Measurements from ENCODE around the gene MCEMP1. TPM values are rescaled to one million over a fixed set of nuclear protein-coding genes. Genes with fewer than 3 reads are reported as not detected.
A peak's percentile ranks its signal among the peaks of the same experiment; 100 is the strongest.

MCEMP1 gene
- total RNA-seq, 1 experiment from 2014 or later = 0.44 TPM

DNA sequence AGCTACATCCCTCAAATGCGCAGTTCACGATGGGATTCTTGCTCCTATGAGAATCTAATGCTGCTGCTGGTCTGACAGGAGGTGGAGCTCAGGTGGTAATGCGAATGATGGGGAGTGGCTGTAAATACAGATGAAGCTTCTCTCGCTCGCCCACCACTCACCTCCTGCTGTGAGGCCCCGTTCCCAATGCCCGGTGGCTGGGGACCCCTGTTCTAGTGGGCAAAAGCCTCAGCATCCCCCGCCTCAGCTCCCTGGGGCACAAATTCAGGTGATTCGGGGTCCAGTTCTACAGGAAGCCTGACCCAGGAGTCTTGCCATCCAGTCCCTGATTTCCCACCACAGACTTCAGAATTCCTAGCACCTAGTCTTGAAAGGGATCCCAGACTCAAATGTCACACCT, 4.4 kb upstream of the MCEMP1 start:
- intact Hi-C loops (cut with micrococcal nuclease) = no loop called here
- Mint-ChIP-seq H3K36me3 (ENCODE audit: insufficient read depth, unreplicated experiment) (no peaks in the 10 kb centered on the region), H3K27ac (ENCODE audit: low read depth, unreplicated experiment) (no peak overlapping the region), H3K9me3 (ENCODE audit: unreplicated experiment) (no peaks in the 10 kb centered on the region), H3K4me1 (ENCODE audit: insufficient read depth, unreplicated experiment) (no peaks in the 10 kb centered on the region), H3K4me3 (ENCODE audit: unreplicated experiment) (no peak overlapping the region), H3K27me3 (ENCODE audit: insufficient read depth, unreplicated experiment) (peaks cover 22% of the 10 kb centered on the region)
- no TSS peak for BruUV-seq (replicated peaks)
- CTCF ChIA-PET = no interaction called here
- POLR2A ChIA-PET = no interaction called here
- TF ChIP-seq, protein P1, sequence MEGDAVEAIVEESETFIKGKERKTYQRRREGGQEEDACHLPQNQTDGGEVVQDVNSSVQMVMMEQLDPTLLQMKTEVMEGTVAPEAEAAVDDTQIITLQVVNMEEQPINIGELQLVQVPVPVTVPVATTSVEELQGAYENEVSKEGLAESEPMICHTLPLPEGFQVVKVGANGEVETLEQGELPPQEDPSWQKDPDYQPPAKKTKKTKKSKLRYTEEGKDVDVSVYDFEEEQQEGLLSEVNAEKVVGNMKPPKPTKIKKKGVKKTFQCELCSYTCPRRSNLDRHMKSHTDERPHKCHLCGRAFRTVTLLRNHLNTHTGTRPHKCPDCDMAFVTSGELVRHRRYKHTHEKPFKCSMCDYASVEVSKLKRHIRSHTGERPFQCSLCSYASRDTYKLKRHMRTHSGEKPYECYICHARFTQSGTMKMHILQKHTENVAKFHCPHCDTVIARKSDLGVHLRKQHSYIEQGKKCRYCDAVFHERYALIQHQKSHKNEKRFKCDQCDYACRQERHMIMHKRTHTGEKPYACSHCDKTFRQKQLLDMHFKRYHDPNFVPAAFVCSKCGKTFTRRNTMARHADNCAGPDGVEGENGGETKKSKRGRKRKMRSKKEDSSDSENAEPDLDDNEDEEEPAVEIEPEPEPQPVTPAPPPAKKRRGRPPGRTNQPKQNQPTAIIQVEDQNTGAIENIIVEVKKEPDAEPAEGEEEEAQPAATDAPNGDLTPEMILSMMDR (IDR thresholded peaks at IDR 0.05; ENCODE audit: unreplicated experiment) = no peak
- no peak for DNase-seq (ENCODE audit: unreplicated experiment)

DNA sequence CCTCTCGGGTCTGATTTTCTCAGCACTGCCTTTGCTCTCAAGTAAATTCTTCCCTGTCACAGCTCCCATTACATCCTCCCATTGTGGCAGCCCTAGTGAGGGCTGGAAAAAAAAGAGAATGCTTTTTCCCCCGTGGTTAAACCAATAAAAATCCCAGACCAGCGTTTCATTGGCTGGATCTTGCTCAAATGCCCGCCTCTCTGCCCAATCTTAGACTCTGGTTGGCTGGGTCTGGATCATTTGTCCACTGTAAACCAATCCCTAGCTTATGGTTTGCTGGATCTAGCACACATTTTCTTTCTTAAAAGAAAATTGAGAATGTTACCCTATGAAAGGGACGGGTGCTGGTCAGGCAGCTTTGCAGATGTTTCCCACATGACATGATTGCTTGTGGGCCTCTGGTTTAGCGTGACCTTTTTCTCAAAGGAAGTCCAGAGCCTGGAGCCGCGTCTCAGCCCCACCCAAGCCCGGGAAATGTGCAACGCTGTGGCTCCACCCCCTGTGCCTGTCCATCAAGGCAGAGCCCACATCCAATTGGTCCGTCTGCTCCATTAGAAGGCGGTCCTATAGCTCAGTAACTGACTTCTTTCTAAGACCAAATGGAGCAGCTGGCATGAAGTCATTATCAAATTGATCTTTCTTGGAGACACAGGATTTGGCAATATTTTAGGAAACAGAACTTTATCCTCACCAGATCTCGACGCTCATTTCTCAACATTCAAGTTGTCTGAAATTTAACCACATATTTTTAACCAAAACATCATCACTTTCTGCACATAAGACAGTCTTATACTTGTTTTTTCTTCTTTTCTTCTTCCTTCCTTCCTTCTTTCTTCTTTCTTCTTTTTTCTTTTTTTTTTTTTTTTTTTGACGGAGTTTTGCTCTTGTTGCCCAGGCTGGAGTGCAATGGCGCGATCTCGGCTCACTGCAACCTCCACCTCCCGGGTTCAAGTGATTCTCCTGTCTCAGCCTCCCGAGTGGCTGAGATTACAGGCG, 2.6 kb upstream of the MCEMP1 start:
- intact Hi-C loops (cut with micrococcal nuclease) = no loop called here
- H3K27me3 Mint-ChIP-seq (ENCODE audit: insufficient read depth, unreplicated experiment) = peaks cover 17% of the 10 kb centered on the region

DNA sequence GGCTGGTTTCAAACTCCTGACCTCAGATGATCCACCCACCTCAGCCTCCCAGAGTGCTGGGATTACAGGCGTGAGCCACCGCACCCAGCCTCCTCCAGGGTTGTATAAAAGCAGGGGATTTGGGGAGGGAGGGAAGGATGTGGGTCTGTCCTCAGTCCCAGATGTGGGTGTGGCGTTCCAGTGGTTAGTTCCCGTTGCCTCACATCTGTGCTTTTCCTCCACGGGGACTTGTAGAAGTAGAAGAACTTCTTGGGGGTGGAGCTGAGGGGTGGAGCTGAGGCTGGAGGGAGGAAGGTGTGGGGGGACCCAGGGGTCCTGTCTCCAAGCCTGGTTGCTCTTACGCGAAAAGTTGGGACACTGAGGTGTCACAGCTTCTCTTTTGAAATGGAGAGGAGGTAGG, 514 bp upstream of the MCEMP1 start:
- no peak for DNase-seq (ENCODE audit: unreplicated experiment)
- CTCF ChIA-PET = interaction anchor here (0.6 to 1.2 kb wide), 5 partner anchors 26 to 356 kb away, joined by 3 to 5 read pairs (median 3); partner anchors contain the start of genes PET100 and XAB2
- Mint-ChIP-seq H3K4me1 (ENCODE audit: insufficient read depth, unreplicated experiment) (peaks cover 6% of the 10 kb centered on the region), H3K36me3 (ENCODE audit: insufficient read depth, unreplicated experiment) (no peaks in the 10 kb centered on the region), H3K9me3 (ENCODE audit: unreplicated experiment) (no peaks in the 10 kb centered on the region), H3K27me3 (ENCODE audit: insufficient read depth, unreplicated experiment) (no peaks in the 10 kb centered on the region), H3K27ac (ENCODE audit: low read depth, unreplicated experiment) (no peak overlapping the region), H3K4me3 (ENCODE audit: unreplicated experiment) (no peak overlapping the region)
- POLR2A ChIA-PET = interaction anchor here (0.8 to 2.3 kb wide), 2 partner anchors 20 to 124 kb away, joined by 3 to 6 read pairs; no protein-coding TSS in a partner anchor
- intact Hi-C loops (cut with micrococcal nuclease) = no loop called here
- BruUV-seq (replicated peaks) = no TSS peak
- TF ChIP-seq, protein P1 (IDR thresholded peaks at IDR 0.05; ENCODE audit: unreplicated experiment) = no peak

More for the DNA sequence above, 2.6 kb upstream of the MCEMP1 start:
- ChIA-PET POLR2A (interaction anchor here (0.6 kb wide), 1 partner anchor 206 kb away, joined by 3 read pairs; no protein-coding TSS in a partner anchor), CTCF (interaction anchor here (0.6 to 1.0 kb wide), 2 partner anchors 21 to 23 kb away, joined by 4 read pairs; no protein-coding TSS in a partner anchor)
- Mint-ChIP-seq H3K36me3 (ENCODE audit: insufficient read depth, unreplicated experiment) (no peaks in the 10 kb centered on the region), H3K27ac (ENCODE audit: low read depth, unreplicated experiment) (no peak overlapping the region), H3K9me3 (ENCODE audit: unreplicated experiment) (no peaks in the 10 kb centered on the region), H3K4me3 (ENCODE audit: unreplicated experiment) (no peak overlapping the region), H3K4me1 (ENCODE audit: insufficient read depth, unreplicated experiment) (peaks cover 2% of the 10 kb centered on the region)
- DNase-seq (ENCODE audit: unreplicated experiment) = peak; percentile 76
- BruUV-seq (replicated peaks) = no TSS peak
- TF ChIP-seq, protein P1 (IDR thresholded peaks at IDR 0.05; ENCODE audit: unreplicated experiment) = no peak

- intact Hi-C loops (cut with micrococcal nuclease) = no loop called here
- H3K27ac Mint-ChIP-seq (ENCODE audit: low read depth, unreplicated experiment) = no peak overlapping the region
- CTCF ChIA-PET = interaction anchor here (0.5 to 1.7 kb wide), 8 partner anchors 21 to 324 kb away, joined by 3 to 7 read pairs (median 3); no protein-coding TSS in a partner anchor
- POLR2A ChIA-PET = interaction anchor here (0.6 to 2.3 kb wide), 4 partner anchors 12 to 448 kb away, joined by 3 to 6 read pairs (median 3); no protein-coding TSS in a partner anchor
- peaks cover 6% of the 10 kb centered on the region for H3K4me1 Mint-ChIP-seq (ENCODE audit: insufficient read depth, unreplicated experiment)
- no TSS peak for BruUV-seq (replicated peaks)
- DNase-seq (ENCODE audit: unreplicated experiment) = no peak
- no peaks in the 10 kb centered on the region for H3K9me3 Mint-ChIP-seq (ENCODE audit: unreplicated experiment)
- H3K27me3 Mint-ChIP-seq (ENCODE audit: insufficient read depth, unreplicated experiment) = no peaks in the 10 kb centered on the region
- TF ChIP-seq, protein P1 (IDR thresholded peaks at IDR 0.05; ENCODE audit: unreplicated experiment) = no peak
- peaks cover 11% of the 10 kb centered on the region for H3K36me3 Mint-ChIP-seq (ENCODE audit: insufficient read depth, unreplicated experiment)
- H3K4me3 Mint-ChIP-seq (ENCODE audit: unreplicated experiment) = no peak overlapping the region
Measured at GRCh38 chr19:7677669-7678311, 900 bp downstream of the MCEMP1 start.

Data from MCF 10A (cell line).